Stimulated activated naive B cell treated with anti-CD40 and anti-IgM and Interleukin-4, amounts not matched to agents 10 μg/mL and 1 μg/mL and 100 μg/mL, for 72 hours (primary cell): ENCODE measurements around the gene NEURL4.

ENCODE experiments used
- ATAC-seq, 2 donors: fragments of 150-1000 bp; cut with Tn5 transposase; replicated peaks; 2 replicates each; pipeline ENCODE4 v1.10.0; 2021; ENCODE audit warnings: moderate library complexity in 1 of 2
- DNase-seq: peaks from one replicate; pipeline ENCODE4 v3.0.0; 2021
- H3K27ac Mint-ChIP-seq: one replicate; pipeline ENCODE4 v1.8.0; 2022; ENCODE audit warnings: mild to moderate bottlenecking, mixed read lengths
- H3K27me3 Mint-ChIP-seq, 2 donors: one replicate each; pipeline ENCODE4 v1.8.0; 2022; ENCODE audit warnings: mixed read lengths in 2 of 2
- H3K36me3 Mint-ChIP-seq, 2 donors: one replicate each; pipeline ENCODE4 v1.8.0; 2022; ENCODE audit warnings: mixed read lengths in 2 of 2, mild to moderate bottlenecking in 1 of 2
- H3K4me1 Mint-ChIP-seq, 2 donors: one replicate each; pipeline ENCODE4 v1.8.0; 2022; ENCODE audit warnings: mixed read lengths in 2 of 2, mild to moderate bottlenecking in 1 of 2
- H3K4me3 Mint-ChIP-seq, 2 donors: one replicate each; pipeline ENCODE4 v1.8.0; 2022; ENCODE audit warnings: mild to moderate bottlenecking in 2 of 2, mixed read lengths in 2 of 2, moderate library complexity in 1 of 2
- H3K9me3 Mint-ChIP-seq, 2 donors: one replicate each; pipeline ENCODE4 v1.8.0; 2022; ENCODE audit warnings: mixed read lengths in 2 of 2, mild to moderate bottlenecking in 1 of 2

Gene NEURL4

GRCh38 chr17:7292729-7293128 is 36.4 kb downstream of the NEURL4 start:
- H3K9me3 Mint-ChIP-seq, result no peaks in the 10 kb centered on the region
- H3K4me3 Mint-ChIP-seq, result no peak overlapping the region
- DNase-seq (no peak), ATAC-seq (no peak)
- H3K27ac Mint-ChIP-seq, result no peak overlapping the region
- no peaks in the 10 kb centered on the region for H3K36me3 Mint-ChIP-seq
- peaks cover 52 to 70% of the 10 kb centered on the region in 2 donors for H3K27me3 Mint-ChIP-seq
- peaks cover 16 to 23% of the 10 kb centered on the region in 2 donors for H3K4me1 Mint-ChIP-seq

- DNase-seq (no peak), ATAC-seq (no peak)
- Mint-ChIP-seq H3K36me3 (no peaks in the 10 kb centered on the region), H3K27me3 (peaks cover 52 to 72% of the 10 kb centered on the region in 2 donors), H3K9me3 (no peaks in the 10 kb centered on the region), H3K27ac (no peak overlapping the region), H3K4me3 (no peak overlapping the region), H3K4me1 (peaks cover 16 to 23% of the 10 kb centered on the region in 2 donors)
Measured at GRCh38 chr17:7292194-7292593, 36.9 kb downstream of the NEURL4 start.

GRCh38 chr17:7290685-7291084 is 38.5 kb downstream of the NEURL4 start:
- DNase-seq (no peak), ATAC-seq (no peak)
- Mint-ChIP-seq H3K36me3 (no peaks in the 10 kb centered on the region), H3K27me3 (peaks cover 55 to 74% of the 10 kb centered on the region in 2 donors), H3K4me1 (peaks cover 8 to 11% of the 10 kb centered on the region in 2 donors), H3K4me3 (no peak overlapping the region), H3K9me3 (no peaks in the 10 kb centered on the region), H3K27ac (no peak overlapping the region)

GRCh38 chr17:7290166-7290565 is 39.0 kb downstream of the NEURL4 start:
- Mint-ChIP-seq H3K27me3 (peaks cover 54 to 74% of the 10 kb centered on the region in 2 donors), H3K4me1 (peaks cover 5% of the 10 kb centered on the region in 2 donors), H3K9me3 (no peaks in the 10 kb centered on the region)

GRCh38 chr17:7289256-7290032 is 39.7 kb downstream of the NEURL4 start:
- Mint-ChIP-seq H3K4me3 (no peak overlapping the region), H3K36me3 (no peaks in the 10 kb centered on the region), H3K27me3 (peaks cover 55 to 75% of the 10 kb centered on the region in 2 donors), H3K27ac (no peak overlapping the region), H3K4me1 (peaks cover 0 to 3% of the 10 kb centered on the region in 2 donors), H3K9me3 (no peaks in the 10 kb centered on the region)
- no peak for ATAC-seq
- no peak for DNase-seq

More at GRCh38 chr17:7290166-7290565, 39.0 kb downstream of the NEURL4 start:
- DNase-seq, result no peak
- H3K36me3 Mint-ChIP-seq, result no peaks in the 10 kb centered on the region
- H3K27ac Mint-ChIP-seq, result no peak overlapping the region
- ATAC-seq, result no peak
- H3K4me3 Mint-ChIP-seq, result no peak overlapping the region

- Mint-ChIP-seq H3K27ac (no peak overlapping the region), H3K4me3 (no peak overlapping the region), H3K27me3 (peaks cover 58 to 70% of the 10 kb centered on the region in 2 donors), H3K4me1 (peaks cover 19 to 22% of the 10 kb centered on the region in 2 donors), H3K36me3 (no peaks in the 10 kb centered on the region), H3K9me3 (no peaks in the 10 kb centered on the region)
- DNase-seq (no peak), ATAC-seq (no peak)
Measured at GRCh38 chr17:7285679-7286078, 43.5 kb downstream of the NEURL4 start.

GRCh38 chr17:7284911-7285310 is 44.2 kb downstream of the NEURL4 start:
- peaks cover 53 to 64% of the 10 kb centered on the region in 2 donors for H3K27me3 Mint-ChIP-seq
- H3K27ac Mint-ChIP-seq, result no peak overlapping the region
- no peaks in the 10 kb centered on the region for H3K9me3 Mint-ChIP-seq
- no peak overlapping the region for H3K4me3 Mint-ChIP-seq
- ATAC-seq (no peak), DNase-seq (no peak)
- H3K36me3 Mint-ChIP-seq, result no peaks in the 10 kb centered on the region
- H3K4me1 Mint-ChIP-seq, result peaks cover 25 to 30% of the 10 kb centered on the region in 2 donors

- Mint-ChIP-seq H3K4me3 (no peak overlapping the region), H3K36me3 (no peaks in the 10 kb centered on the region), H3K9me3 (no peaks in the 10 kb centered on the region), H3K27ac (peak overlapping the region; percentile 7), H3K4me1 (peaks cover 25 to 30% of the 10 kb centered on the region in 2 donors), H3K27me3 (peaks cover 51 to 61% of the 10 kb centered on the region in 2 donors)
- DNase-seq (no peak), ATAC-seq (no peak)
Measured at GRCh38 chr17:7283471-7284216, 45.5 kb downstream of the NEURL4 start.

GRCh38 chr17:7282752-7283321 is 46.3 kb downstream of the NEURL4 start:
- no peak overlapping the region for H3K27ac Mint-ChIP-seq
- no peak overlapping the region for H3K4me3 Mint-ChIP-seq
- no peak for DNase-seq

GRCh38 chr17:7281953-7282751 is 47.0 kb downstream of the NEURL4 start:
- Mint-ChIP-seq H3K27me3 (peaks cover 41 to 49% of the 10 kb centered on the region in 2 donors), H3K4me1 (peaks cover 25 to 30% of the 10 kb centered on the region in 2 donors), H3K36me3 (no peaks in the 10 kb centered on the region), H3K27ac (peak overlapping the region; percentile 47), H3K9me3 (no peaks in the 10 kb centered on the region), H3K4me3 (peak overlapping the region; percentile 83 to 88)
- DNase-seq (no peak), ATAC-seq (no peak)

More at GRCh38 chr17:7282752-7283321, 46.3 kb downstream of the NEURL4 start:
- no peak for ATAC-seq
- Mint-ChIP-seq H3K4me1 (peaks cover 25 to 30% of the 10 kb centered on the region in 2 donors), H3K27me3 (peaks cover 43 to 53% of the 10 kb centered on the region in 2 donors), H3K9me3 (no peaks in the 10 kb centered on the region), H3K36me3 (no peaks in the 10 kb centered on the region)

GRCh38 chr17:7281074-7281952 is 47.8 kb downstream of the NEURL4 start, which contains the start of gene SLC2A4:
Gene SLC2A4, plus strand, starts transcription at chr17:7281718. Its CDS starts 217 bp downstream, at chr17:7281935.
- ATAC-seq, result peak; percentile 77 to 86
- no peaks in the 10 kb centered on the region for H3K36me3 Mint-ChIP-seq

GRCh38 chr17:7280519-7281073 is 48.5 kb downstream of the NEURL4 start:
- no peaks in the 10 kb centered on the region for H3K9me3 Mint-ChIP-seq
- no peaks in the 10 kb centered on the region for H3K36me3 Mint-ChIP-seq
- ATAC-seq (peak; percentile 82 to 87), DNase-seq (peak; percentile 78)
- peaks cover 25 to 30% of the 10 kb centered on the region in 2 donors for H3K4me1 Mint-ChIP-seq
- H3K27ac Mint-ChIP-seq, result peak overlapping the region; percentile 89
- H3K4me3 Mint-ChIP-seq, result peak overlapping the region; percentile 83 to 88
- peaks cover 29 to 35% of the 10 kb centered on the region in 2 donors for H3K27me3 Mint-ChIP-seq

More at GRCh38 chr17:7281074-7281952, 47.8 kb downstream of the NEURL4 start, which contains the start of gene SLC2A4:
- peak within 1 kb of the TSS; percentile 89 for H3K27ac Mint-ChIP-seq
- peaks cover 25 to 30% of the 10 kb centered on the region in 2 donors for H3K4me1 Mint-ChIP-seq
- peak within 1 kb of the TSS; percentile 83 to 88 for H3K4me3 Mint-ChIP-seq
- no peaks in the 10 kb centered on the region for H3K9me3 Mint-ChIP-seq
- H3K27me3 Mint-ChIP-seq, result peaks cover 34 to 41% of the 10 kb centered on the region in 2 donors
- peak; percentile 79 for DNase-seq
